Breast epithelium (tissue), 3 donors: ENCODE measurements around the gene DISP3.

Source experiments
- POLR2A ChIP-seq: fragments of 450-650 bp; IDR thresholded peaks from one replicate; pipeline ENCODE4 v1.6.1; 2016; ENCODE audit warnings: antibody characterized with exemption, mild to moderate bottlenecking, moderate library complexity
- POLR2AphosphoS5 ChIP-seq, 3 donors: sonication (generic); formaldehyde crosslinking; IDR thresholded peaks; one replicate each; pipeline ENCODE4 v1.6.1; 2017; ENCODE audit warnings: antibody characterized with exemption in 3 of 3
- TF ChIP-seq, protein P1 (sequence below), 3 donors: fragments of 450-650 bp; IDR thresholded peaks; one replicate each; pipeline ENCODE4 v1.5.1; 2016 to 2017; ENCODE audit warnings: antibody characterized with exemption in 3 of 3, mild to moderate bottlenecking in 3 of 3, moderate library complexity in 3 of 3

DNA sequence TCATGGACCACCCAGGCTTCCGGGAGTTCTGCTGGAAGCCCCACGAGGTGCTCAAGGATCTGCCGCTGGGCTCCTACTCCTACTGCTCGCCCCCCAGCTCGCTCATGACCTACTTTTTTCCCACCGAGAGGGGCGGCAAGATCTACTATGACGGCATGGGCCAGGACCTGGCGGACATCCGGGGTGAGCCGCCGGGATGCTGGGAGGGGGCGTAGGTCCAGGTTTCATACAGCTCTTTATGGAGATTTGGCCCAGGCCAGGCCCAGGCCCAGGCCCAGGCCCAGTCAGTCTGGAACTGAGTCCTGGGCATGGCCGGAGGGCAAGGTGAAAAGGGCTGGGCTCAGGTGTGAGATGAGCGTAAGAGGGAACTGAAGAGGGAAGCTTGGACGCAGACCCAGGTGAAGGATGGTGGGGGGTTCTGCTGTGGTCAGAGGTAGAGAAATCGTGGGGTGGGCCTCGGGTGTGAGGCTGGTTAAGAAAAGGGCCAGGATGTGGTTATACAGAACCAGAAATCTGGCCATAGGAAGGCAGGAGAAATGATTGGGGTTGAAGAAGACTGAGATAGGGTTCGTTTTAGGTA is 23.0 kb downstream of the DISP3 start:
- no peak for TF ChIP-seq POLR2A
- TF ChIP-seq, protein P1, sequence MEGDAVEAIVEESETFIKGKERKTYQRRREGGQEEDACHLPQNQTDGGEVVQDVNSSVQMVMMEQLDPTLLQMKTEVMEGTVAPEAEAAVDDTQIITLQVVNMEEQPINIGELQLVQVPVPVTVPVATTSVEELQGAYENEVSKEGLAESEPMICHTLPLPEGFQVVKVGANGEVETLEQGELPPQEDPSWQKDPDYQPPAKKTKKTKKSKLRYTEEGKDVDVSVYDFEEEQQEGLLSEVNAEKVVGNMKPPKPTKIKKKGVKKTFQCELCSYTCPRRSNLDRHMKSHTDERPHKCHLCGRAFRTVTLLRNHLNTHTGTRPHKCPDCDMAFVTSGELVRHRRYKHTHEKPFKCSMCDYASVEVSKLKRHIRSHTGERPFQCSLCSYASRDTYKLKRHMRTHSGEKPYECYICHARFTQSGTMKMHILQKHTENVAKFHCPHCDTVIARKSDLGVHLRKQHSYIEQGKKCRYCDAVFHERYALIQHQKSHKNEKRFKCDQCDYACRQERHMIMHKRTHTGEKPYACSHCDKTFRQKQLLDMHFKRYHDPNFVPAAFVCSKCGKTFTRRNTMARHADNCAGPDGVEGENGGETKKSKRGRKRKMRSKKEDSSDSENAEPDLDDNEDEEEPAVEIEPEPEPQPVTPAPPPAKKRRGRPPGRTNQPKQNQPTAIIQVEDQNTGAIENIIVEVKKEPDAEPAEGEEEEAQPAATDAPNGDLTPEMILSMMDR (IDR thresholded peaks at IDR 0.05): no peak
- TF ChIP-seq POLR2AphosphoS5 (IDR thresholded peaks at IDR 0.05): no peak
